GM18868 (cell line): ENCODE data around the gene GET3.
A peak's percentile ranks its signal among the peaks of the same experiment; 100 is the strongest.

ENCODE experiments used
- ATAC-seq: cut with Tn5 transposase; IDR thresholded peaks from one replicate; pipeline ENCODE4 v1.9.1; 2021; ENCODE audit warnings: mild to moderate bottlenecking, moderate library complexity; ENCODE audit not compliant: unreplicated experiment

Gene GET3

GRCh38 chr19:12778017-12778904 is 41.0 kb downstream of the GET3 start:
- ATAC-seq = no peak

- no peak for ATAC-seq
Observed at GRCh38 chr19:12778905-12779161, 41.5 kb downstream of the GET3 start.

GRCh38 chr19:12779162-12779993 is 42.1 kb downstream of the GET3 start:
- ATAC-seq = no peak

- ATAC-seq = no peak
Observed at GRCh38 chr19:12782174-12782423, 44.8 kb downstream of the GET3 start.

GRCh38 chr19:12782424-12783290 is 45.4 kb downstream of the GET3 start:
- ATAC-seq = peak; percentile 22

- ATAC-seq = peak; percentile 3
Observed at GRCh38 chr19:12783291-12783848, 46.1 kb downstream of the GET3 start.

- ATAC-seq = no peak
Observed at GRCh38 chr19:12783849-12784393, 46.6 kb downstream of the GET3 start.

GRCh38 chr19:12784394-12784870 is 47.1 kb downstream of the GET3 start:
- no peak for ATAC-seq

- ATAC-seq = no peak
Observed at GRCh38 chr19:12784871-12785430, 47.7 kb downstream of the GET3 start.

GRCh38 chr19:12785431-12786031 is 48.2 kb downstream of the GET3 start:
- no peak for ATAC-seq

GRCh38 chr19:12786141-12786870 is 49.0 kb downstream of the GET3 start:
- no peak for ATAC-seq

GRCh38 chr19:12786952-12787351 is 49.7 kb downstream of the GET3 start:
- no peak for ATAC-seq

GRCh38 chr19:12787458-12787857 is 50.2 kb downstream of the GET3 start:
- no peak for ATAC-seq

GRCh38 chr19:12788042-12788681 is 50.9 kb downstream of the GET3 start:
- no peak for ATAC-seq

- ATAC-seq = no peak
Observed at GRCh38 chr19:12788682-12789097, 51.4 kb downstream of the GET3 start.

- no peak for ATAC-seq
Observed at GRCh38 chr19:12789098-12789903, 52.0 kb downstream of the GET3 start.

- ATAC-seq = peak; percentile 38
Observed at GRCh38 chr19:12789904-12790619, 52.8 kb downstream of the GET3 start.
